Measurements from ENCODE around the gene CDH8.
"Not testable (repeated sequence)": the region's sequence is repeated elsewhere in the genome, so short reads cannot be mapped to it uniquely, and the experiment has no call there.

Gene CDH8

GRCh38 chr16:61929776-61930175 is 106.5 kb downstream of the CDH8 start:
- H3K27me3 ChIP-seq (ENCODE audit: control insufficient read depth in 1 of 2, insufficient read depth in 2 of 2, low read length in 2 of 2), result no peaks in the 10 kb centered on the region
- H3K9ac ChIP-seq (ENCODE audit: low read length), result no peak overlapping the region
- no peaks in the 10 kb centered on the region for H3K36me3 ChIP-seq (ENCODE audit: insufficient read depth, low read length)
- no peak overlapping the region for H3K27ac ChIP-seq (ENCODE audit: low read depth, low read length)
- H3K9me3 ChIP-seq (ENCODE audit: low read length), result no peaks in the 10 kb centered on the region
- no peaks in the 10 kb centered on the region for H3K4me1 ChIP-seq (ENCODE audit: insufficient read depth, low read length)
- no peak overlapping the region for H3K4me3 ChIP-seq (ENCODE audit: low read depth in 1 of 2, low read length in 2 of 2)

GRCh38 chr16:61926766-61927165 is 109.5 kb downstream of the CDH8 start:
- H3K27me3 ChIP-seq (ENCODE audit: control insufficient read depth in 1 of 2, insufficient read depth in 2 of 2, low read length in 2 of 2), result no peaks in the 10 kb centered on the region
- no peaks in the 10 kb centered on the region for H3K36me3 ChIP-seq (ENCODE audit: insufficient read depth, low read length)
- H3K4me3 ChIP-seq (ENCODE audit: low read depth in 1 of 2, low read length in 2 of 2), result no peak overlapping the region
- no peaks in the 10 kb centered on the region for H3K9me3 ChIP-seq (ENCODE audit: low read length)
- H3K4me1 ChIP-seq (ENCODE audit: insufficient read depth, low read length), result no peaks in the 10 kb centered on the region
- H3K9ac ChIP-seq (ENCODE audit: low read length), result no peak overlapping the region
- no peak overlapping the region for H3K27ac ChIP-seq (ENCODE audit: low read depth, low read length)

GRCh38 chr16:61923629-61924028 is 112.6 kb downstream of the CDH8 start:
- no peak overlapping the region for H3K27ac ChIP-seq (ENCODE audit: low read depth, low read length)
- no peaks in the 10 kb centered on the region for H3K27me3 ChIP-seq (ENCODE audit: control insufficient read depth in 1 of 2, insufficient read depth in 2 of 2, low read length in 2 of 2)
- no peaks in the 10 kb centered on the region for H3K36me3 ChIP-seq (ENCODE audit: insufficient read depth, low read length)
- H3K4me1 ChIP-seq (ENCODE audit: insufficient read depth, low read length), result no peaks in the 10 kb centered on the region
- no peak overlapping the region for H3K4me3 ChIP-seq (ENCODE audit: low read depth in 1 of 2, low read length in 2 of 2)
- H3K9ac ChIP-seq (ENCODE audit: low read length), result no peak overlapping the region
- H3K9me3 ChIP-seq (ENCODE audit: low read length), result no peaks in the 10 kb centered on the region

- Histone ChIP-seq H3K9ac (ENCODE audit: low read length) (no peak overlapping the region), H3K4me1 (ENCODE audit: insufficient read depth, low read length) (no peaks in the 10 kb centered on the region), H3K27me3 (ENCODE audit: control insufficient read depth in 1 of 2, insufficient read depth in 2 of 2, low read length in 2 of 2) (no peaks in the 10 kb centered on the region), H3K36me3 (ENCODE audit: insufficient read depth, low read length) (no peaks in the 10 kb centered on the region), H3K9me3 (ENCODE audit: low read length) (no peaks in the 10 kb centered on the region), H3K27ac (ENCODE audit: low read depth, low read length) (no peak overlapping the region), H3K4me3 (ENCODE audit: low read depth in 1 of 2, low read length in 2 of 2) (no peak overlapping the region)
These were observed 114.9 kb downstream of the CDH8 start for GRCh38 chr16:61921373-61921772.

GRCh38 chr16:61917865-61918826 is 118.1 kb downstream of the CDH8 start:
- not testable (repeated sequence) for H3K9me3 ChIP-seq (ENCODE audit: low read length); H3K36me3 ChIP-seq (ENCODE audit: insufficient read depth, low read length); H3K4me1 ChIP-seq (ENCODE audit: insufficient read depth, low read length); H3K9ac ChIP-seq (ENCODE audit: low read length); H3K4me3 ChIP-seq (ENCODE audit: low read depth in 1 of 2, low read length in 2 of 2); H3K27ac ChIP-seq (ENCODE audit: low read depth, low read length); H3K27me3 ChIP-seq (ENCODE audit: control insufficient read depth in 1 of 2, insufficient read depth in 2 of 2, low read length in 2 of 2)

GRCh38 chr16:61915569-61915968 is 120.7 kb downstream of the CDH8 start:
- no peak overlapping the region for H3K9ac ChIP-seq (ENCODE audit: low read length)
- H3K27me3 ChIP-seq (ENCODE audit: control insufficient read depth in 1 of 2, insufficient read depth in 2 of 2, low read length in 2 of 2), result no peaks in the 10 kb centered on the region
- no peak overlapping the region for H3K27ac ChIP-seq (ENCODE audit: low read depth, low read length)
- no peaks in the 10 kb centered on the region for H3K4me1 ChIP-seq (ENCODE audit: insufficient read depth, low read length)
- H3K4me3 ChIP-seq (ENCODE audit: low read depth in 1 of 2, low read length in 2 of 2), result no peak overlapping the region
- H3K9me3 ChIP-seq (ENCODE audit: low read length), result no peaks in the 10 kb centered on the region
- no peaks in the 10 kb centered on the region for H3K36me3 ChIP-seq (ENCODE audit: insufficient read depth, low read length)

GRCh38 chr16:61909074-61909473 is 127.2 kb downstream of the CDH8 start:
- Histone ChIP-seq H3K4me3 (ENCODE audit: low read depth in 1 of 2, low read length in 2 of 2) (no peak overlapping the region), H3K9me3 (ENCODE audit: low read length) (no peaks in the 10 kb centered on the region), H3K27me3 (ENCODE audit: control insufficient read depth in 1 of 2, insufficient read depth in 2 of 2, low read length in 2 of 2) (no peaks in the 10 kb centered on the region), H3K4me1 (ENCODE audit: insufficient read depth, low read length) (no peaks in the 10 kb centered on the region), H3K9ac (ENCODE audit: low read length) (no peak overlapping the region), H3K36me3 (ENCODE audit: insufficient read depth, low read length) (no peaks in the 10 kb centered on the region), H3K27ac (ENCODE audit: low read depth, low read length) (no peak overlapping the region)

GRCh38 chr16:61908426-61908825 is 127.8 kb downstream of the CDH8 start:
- Histone ChIP-seq H3K27me3 (ENCODE audit: control insufficient read depth in 1 of 2, insufficient read depth in 2 of 2, low read length in 2 of 2) (no peaks in the 10 kb centered on the region), H3K4me3 (ENCODE audit: low read depth in 1 of 2, low read length in 2 of 2) (no peak overlapping the region), H3K27ac (ENCODE audit: low read depth, low read length) (no peak overlapping the region)

GRCh38 chr16:61901689-61902088 is 134.5 kb downstream of the CDH8 start:
- Histone ChIP-seq H3K27me3 (ENCODE audit: control insufficient read depth in 1 of 2, insufficient read depth in 2 of 2, low read length in 2 of 2) (no peaks in the 10 kb centered on the region), H3K9me3 (ENCODE audit: low read length) (no peaks in the 10 kb centered on the region), H3K27ac (ENCODE audit: low read depth, low read length) (no peak overlapping the region), H3K36me3 (ENCODE audit: insufficient read depth, low read length) (no peaks in the 10 kb centered on the region), H3K4me1 (ENCODE audit: insufficient read depth, low read length) (no peaks in the 10 kb centered on the region), H3K4me3 (ENCODE audit: low read depth in 1 of 2, low read length in 2 of 2) (no peak overlapping the region), H3K9ac (ENCODE audit: low read length) (no peak overlapping the region)

More at GRCh38 chr16:61908426-61908825, 127.8 kb downstream of the CDH8 start:
- no peaks in the 10 kb centered on the region for H3K9me3 ChIP-seq (ENCODE audit: low read length)
- H3K36me3 ChIP-seq (ENCODE audit: insufficient read depth, low read length), result no peaks in the 10 kb centered on the region
- H3K4me1 ChIP-seq (ENCODE audit: insufficient read depth, low read length), result no peaks in the 10 kb centered on the region
- H3K9ac ChIP-seq (ENCODE audit: low read length), result no peak overlapping the region

- Histone ChIP-seq H3K4me3 (ENCODE audit: low read depth in 1 of 2, low read length in 2 of 2) (no peak overlapping the region), H3K9ac (ENCODE audit: low read length) (no peak overlapping the region), H3K27me3 (ENCODE audit: control insufficient read depth in 1 of 2, insufficient read depth in 2 of 2, low read length in 2 of 2) (no peaks in the 10 kb centered on the region), H3K9me3 (ENCODE audit: low read length) (no peaks in the 10 kb centered on the region), H3K4me1 (ENCODE audit: insufficient read depth, low read length) (no peaks in the 10 kb centered on the region), H3K36me3 (ENCODE audit: insufficient read depth, low read length) (no peaks in the 10 kb centered on the region), H3K27ac (ENCODE audit: low read depth, low read length) (no peak overlapping the region)
These were observed 135.8 kb downstream of the CDH8 start for GRCh38 chr16:61900482-61900881.

GRCh38 chr16:61897657-61898056 is 138.6 kb downstream of the CDH8 start:
- Histone ChIP-seq H3K9me3 (ENCODE audit: low read length) (no peaks in the 10 kb centered on the region), H3K9ac (ENCODE audit: low read length) (no peak overlapping the region), H3K4me3 (ENCODE audit: low read depth in 1 of 2, low read length in 2 of 2) (no peak overlapping the region), H3K27me3 (ENCODE audit: control insufficient read depth in 1 of 2, insufficient read depth in 2 of 2, low read length in 2 of 2) (no peaks in the 10 kb centered on the region), H3K4me1 (ENCODE audit: insufficient read depth, low read length) (no peaks in the 10 kb centered on the region), H3K36me3 (ENCODE audit: insufficient read depth, low read length) (no peaks in the 10 kb centered on the region), H3K27ac (ENCODE audit: low read depth, low read length) (no peak overlapping the region)

- H3K36me3 ChIP-seq (ENCODE audit: insufficient read depth, low read length), result no peaks in the 10 kb centered on the region
- no peak overlapping the region for H3K9ac ChIP-seq (ENCODE audit: low read length)
- no peaks in the 10 kb centered on the region for H3K9me3 ChIP-seq (ENCODE audit: low read length)
- H3K4me3 ChIP-seq (ENCODE audit: low read depth in 1 of 2, low read length in 2 of 2), result no peak overlapping the region
- no peaks in the 10 kb centered on the region for H3K27me3 ChIP-seq (ENCODE audit: control insufficient read depth in 1 of 2, insufficient read depth in 2 of 2, low read length in 2 of 2)
- no peaks in the 10 kb centered on the region for H3K4me1 ChIP-seq (ENCODE audit: insufficient read depth, low read length)
- H3K27ac ChIP-seq (ENCODE audit: low read depth, low read length), result no peak overlapping the region
These were observed 143.7 kb downstream of the CDH8 start for GRCh38 chr16:61892531-61892930.

Measured in muscle layer of colon (tissue), 2 donors.